HL-60 (cell line): ENCODE data around the gene CFAP44.

ENCODE experiments used
- GABPA ChIP-seq: IDR thresholded peaks from 2 replicates; pipeline ENCODE4 v1.6.1; 2012; ENCODE audit warnings: low read depth
- POLR2AphosphoS5 ChIP-seq: IDR thresholded peaks from 2 replicates; pipeline ENCODE4 v1.6.1; 2012; ENCODE audit warnings: low read depth
- SPI1 ChIP-seq: IDR thresholded peaks from 2 replicates; pipeline ENCODE4 v1.6.1; 2012; ENCODE audit warnings: low read depth, mild to moderate bottlenecking, borderline replicate concordance
- TF ChIP-seq, protein P1 (sequence below): IDR thresholded peaks from one replicate; pipeline ENCODE4 v1.5.1; 2011; ENCODE audit warnings: low read length, control low read depth, inconsistent platforms; ENCODE audit not compliant: insufficient read depth
- TF ChIP-seq, protein P2 (sequence below): IDR thresholded peaks from 2 replicates; pipeline ENCODE4 v1.6.1; 2012; ENCODE audit warnings: low read depth; ENCODE audit not compliant: insufficient replicate concordance

DNA sequence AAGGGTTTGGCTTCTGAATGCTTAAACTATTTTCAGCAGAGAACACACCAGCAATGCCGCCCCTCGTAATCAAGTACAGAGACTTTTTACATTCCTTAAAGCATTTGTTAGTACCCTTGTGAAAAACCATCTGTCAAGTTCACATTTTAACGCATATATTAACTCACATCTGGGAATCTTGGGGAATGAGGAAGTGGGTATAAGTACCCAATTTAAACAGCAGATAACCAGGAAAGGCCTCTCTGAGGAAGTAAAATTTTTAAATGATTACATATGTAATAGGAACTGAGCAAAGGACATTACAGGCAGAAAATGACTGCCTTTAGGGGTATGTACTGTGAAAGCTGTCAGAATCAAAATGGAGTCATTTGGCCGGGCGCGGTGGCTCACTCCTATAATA lies 12.8 kb upstream of the CFAP44 start:
- TF ChIP-seq, protein P1, sequence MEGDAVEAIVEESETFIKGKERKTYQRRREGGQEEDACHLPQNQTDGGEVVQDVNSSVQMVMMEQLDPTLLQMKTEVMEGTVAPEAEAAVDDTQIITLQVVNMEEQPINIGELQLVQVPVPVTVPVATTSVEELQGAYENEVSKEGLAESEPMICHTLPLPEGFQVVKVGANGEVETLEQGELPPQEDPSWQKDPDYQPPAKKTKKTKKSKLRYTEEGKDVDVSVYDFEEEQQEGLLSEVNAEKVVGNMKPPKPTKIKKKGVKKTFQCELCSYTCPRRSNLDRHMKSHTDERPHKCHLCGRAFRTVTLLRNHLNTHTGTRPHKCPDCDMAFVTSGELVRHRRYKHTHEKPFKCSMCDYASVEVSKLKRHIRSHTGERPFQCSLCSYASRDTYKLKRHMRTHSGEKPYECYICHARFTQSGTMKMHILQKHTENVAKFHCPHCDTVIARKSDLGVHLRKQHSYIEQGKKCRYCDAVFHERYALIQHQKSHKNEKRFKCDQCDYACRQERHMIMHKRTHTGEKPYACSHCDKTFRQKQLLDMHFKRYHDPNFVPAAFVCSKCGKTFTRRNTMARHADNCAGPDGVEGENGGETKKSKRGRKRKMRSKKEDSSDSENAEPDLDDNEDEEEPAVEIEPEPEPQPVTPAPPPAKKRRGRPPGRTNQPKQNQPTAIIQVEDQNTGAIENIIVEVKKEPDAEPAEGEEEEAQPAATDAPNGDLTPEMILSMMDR: no peak
- TF ChIP-seq POLR2AphosphoS5: no peak
- TF ChIP-seq GABPA: no peak
- TF ChIP-seq, protein P2, sequence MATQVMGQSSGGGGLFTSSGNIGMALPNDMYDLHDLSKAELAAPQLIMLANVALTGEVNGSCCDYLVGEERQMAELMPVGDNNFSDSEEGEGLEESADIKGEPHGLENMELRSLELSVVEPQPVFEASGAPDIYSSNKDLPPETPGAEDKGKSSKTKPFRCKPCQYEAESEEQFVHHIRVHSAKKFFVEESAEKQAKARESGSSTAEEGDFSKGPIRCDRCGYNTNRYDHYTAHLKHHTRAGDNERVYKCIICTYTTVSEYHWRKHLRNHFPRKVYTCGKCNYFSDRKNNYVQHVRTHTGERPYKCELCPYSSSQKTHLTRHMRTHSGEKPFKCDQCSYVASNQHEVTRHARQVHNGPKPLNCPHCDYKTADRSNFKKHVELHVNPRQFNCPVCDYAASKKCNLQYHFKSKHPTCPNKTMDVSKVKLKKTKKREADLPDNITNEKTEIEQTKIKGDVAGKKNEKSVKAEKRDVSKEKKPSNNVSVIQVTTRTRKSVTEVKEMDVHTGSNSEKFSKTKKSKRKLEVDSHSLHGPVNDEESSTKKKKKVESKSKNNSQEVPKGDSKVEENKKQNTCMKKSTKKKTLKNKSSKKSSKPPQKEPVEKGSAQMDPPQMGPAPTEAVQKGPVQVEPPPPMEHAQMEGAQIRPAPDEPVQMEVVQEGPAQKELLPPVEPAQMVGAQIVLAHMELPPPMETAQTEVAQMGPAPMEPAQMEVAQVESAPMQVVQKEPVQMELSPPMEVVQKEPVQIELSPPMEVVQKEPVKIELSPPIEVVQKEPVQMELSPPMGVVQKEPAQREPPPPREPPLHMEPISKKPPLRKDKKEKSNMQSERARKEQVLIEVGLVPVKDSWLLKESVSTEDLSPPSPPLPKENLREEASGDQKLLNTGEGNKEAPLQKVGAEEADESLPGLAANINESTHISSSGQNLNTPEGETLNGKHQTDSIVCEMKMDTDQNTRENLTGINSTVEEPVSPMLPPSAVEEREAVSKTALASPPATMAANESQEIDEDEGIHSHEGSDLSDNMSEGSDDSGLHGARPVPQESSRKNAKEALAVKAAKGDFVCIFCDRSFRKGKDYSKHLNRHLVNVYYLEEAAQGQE: no peak
- TF ChIP-seq SPI1: peak; percentile 52
